Measurements from ENCODE around the gene ECE1. TPM values are rescaled to one million over a fixed set of nuclear protein-coding genes. Genes with fewer than 3 reads are reported as not detected.

Gene ECE1
- total and polyA plus RNA-seq, 2 of the 13 experiments (the other 11 are each of a cell fraction or from before 2014, with no cell fraction given), result 13.5 to 21.2 TPM

GRCh38 chr1:21323091-21323490 is 32.8 kb upstream of the ECE1 start:
- in situ Hi-C loops (cut with HindIII; ENCODE audit: extremely low pct_ligation_motif_present, low pct_unique_long_range_greater_than_20kb), result no loop called here
- no peak overlapping the region for H2AFZ ChIP-seq (ENCODE audit: low read length)
- H3K27me3 ChIP-seq (ENCODE audit: control insufficient read depth in 1 of 2, insufficient read depth in 2 of 2, low read length in 2 of 2), result no peaks in the 10 kb centered on the region
- H3K9ac ChIP-seq (ENCODE audit: insufficient read depth, low read depth, low read length), result no peak overlapping the region
- H3K4me3 ChIP-seq (replicated peaks in 1 of 3; ENCODE audit: insufficient read depth in 1 of 3, low read depth in 2 of 3, low read length in 3 of 3), result peak overlapping the region in 1 of 3 experiments; percentile 37; a peak in 2 of 6 replicates
- H4K20me1 ChIP-seq (ENCODE audit: insufficient read depth, low read length), result no peaks in the 10 kb centered on the region
- H3K79me2 ChIP-seq (ENCODE audit: insufficient read depth, low read length), result no peaks in the 10 kb centered on the region
- H3K27ac ChIP-seq (ENCODE audit: extremely low read length, insufficient read depth, low read length), result peak overlapping the region; percentile 26
- ChIA-PET POLR2A (interaction anchor here (1.4 to 5.5 kb wide), 6 partner anchors 11 to 71 kb away, joined by 5 to 43 read pairs (median 10); no protein-coding TSS in a partner anchor), CTCF (ENCODE audit: low intra/inter-chr PET ratio, low total read pairs) (no interaction called here)
- ATAC-seq, result no peak
- H3K36me3 ChIP-seq (replicated peaks in 1 of 2; ENCODE audit: control insufficient read depth in 1 of 2, insufficient read depth in 2 of 2, low read length in 2 of 2), result no peaks in the 10 kb centered on the region
- no peak for DNase-seq (ENCODE audit: low spot score)
- intact Hi-C loops (cut with micrococcal nuclease; ENCODE audit: unreplicated experiment), result no loop called here
- WGBS (ENCODE audit: low lambda C conversion rate), result 3% methylated on average over 7 of the region's 7 CpGs
- no peaks in the 10 kb centered on the region for H3K9me3 ChIP-seq (ENCODE audit: low read length)
- FAIRE-seq, result no peak
- no TSS peak for BruUV-seq (replicated peaks)
- H3K4me2 ChIP-seq (ENCODE audit: low read depth, low read length), result peak overlapping the region; percentile 63
- H3K4me1 ChIP-seq (ENCODE audit: insufficient read depth, low read length), result peaks cover 100% of the 10 kb centered on the region
- TF ChIP-seq SAFB2 (CRISPR knock-in tag; IDR thresholded peaks at IDR 0.05; ENCODE audit: borderline replicate concordance, low read depth) (no peak), ZNF367 (CRISPR knock-in tag; IDR thresholded peaks at IDR 0.05; ENCODE audit: borderline replicate concordance) (no peak), HNF1A (IDR thresholded peaks at IDR 0.05; ENCODE audit: low read depth) (no peak), HNF1A (CRISPR knock-in tag; IDR thresholded peaks at IDR 0.05; ENCODE audit: borderline replicate concordance) (no peak), MBNL3 (CRISPR knock-in tag; conservative IDR thresholded peaks at IDR 0.05) (no peak), BRCA1 (CRISPR knock-in tag; IDR thresholded peaks at IDR 0.05) (no peak), SOX6 (IDR thresholded peaks at IDR 0.05) (no peak), SOX6 (CRISPR knock-in tag; IDR thresholded peaks at IDR 0.05) (peak; percentile 25; the same call in 1 of the 2 replicates), ZNF547 (CRISPR knock-in tag; IDR thresholded peaks at IDR 0.05) (no peak), ZNF382 (CRISPR knock-in tag; IDR thresholded peaks at IDR 0.05; ENCODE audit: borderline replicate concordance) (no peak), ZNF772 (CRISPR knock-in tag; IDR thresholded peaks at IDR 0.05) (no peak), ZNF318 (CRISPR knock-in tag; IDR thresholded peaks at IDR 0.05) (no peak), ZFP41 (CRISPR knock-in tag; IDR thresholded peaks at IDR 0.05; ENCODE audit: borderline replicate concordance) (no peak), MTF1 (CRISPR knock-in tag; IDR thresholded peaks at IDR 0.05) (no peak)

Data from HepG2 (cell line).